Measurements from ENCODE around the gene CELF4.
"Not testable (repeated sequence)": the region's sequence is repeated elsewhere in the genome, so short reads cannot be mapped to it uniquely, and the experiment has no call there.

CELF4 gene

DNA sequence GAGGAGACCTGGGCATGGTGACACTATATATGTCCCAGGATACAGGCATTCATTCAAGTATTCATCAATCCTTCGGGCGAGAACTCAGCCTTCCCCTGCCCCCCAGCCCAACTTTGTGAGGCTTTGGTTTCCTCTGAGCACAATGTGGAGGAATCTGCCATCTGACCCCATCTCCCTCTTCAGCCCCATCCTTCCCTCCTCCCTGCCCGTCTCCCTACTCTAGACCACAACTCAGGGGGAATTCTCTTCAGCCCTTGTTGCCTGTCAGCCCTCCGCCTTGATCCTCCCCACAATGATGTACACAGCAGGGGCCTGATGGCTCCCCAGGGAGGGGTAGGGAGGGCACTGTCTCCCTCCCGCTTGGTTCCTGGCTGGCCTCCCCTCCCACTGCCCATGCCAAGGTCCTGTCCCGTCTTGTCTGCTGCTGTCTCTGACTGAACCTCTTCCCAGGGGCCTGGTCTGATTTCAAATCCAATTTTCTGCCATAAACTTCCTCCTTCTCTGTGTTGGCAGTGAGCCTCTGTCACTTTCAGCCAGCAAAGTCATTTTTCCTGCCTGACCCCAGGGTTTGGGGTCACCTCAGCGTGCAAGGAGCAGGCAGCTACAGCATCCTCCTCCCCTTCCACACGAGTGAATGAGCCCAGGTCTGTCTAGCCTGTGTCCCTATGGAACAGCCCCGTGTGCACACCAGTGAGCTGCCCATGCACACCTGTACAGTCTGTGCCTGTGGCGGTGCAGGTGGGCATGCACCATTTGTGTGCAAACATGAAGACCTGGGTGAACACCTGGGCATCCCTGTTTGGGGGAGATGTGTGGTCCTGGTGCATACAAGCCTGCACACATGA, 197.3 kb downstream of the CELF4 start:
- no peak overlapping the region for H3K9ac ChIP-seq (ENCODE audit: insufficient read length)
- H3K4me3 ChIP-seq, result no peak overlapping the region
- H3K27ac ChIP-seq, result no peak overlapping the region
- TF ChIP-seq EZH2 (IDR thresholded peaks at IDR 0.05), result no peak
- TF ChIP-seq FOXP2 (optimal IDR thresholded peaks at IDR 0.05; ENCODE audit: control extremely low read depth, extremely low read length, insufficient read depth), result no peak
- TF ChIP-seq POLR2AphosphoS5 (IDR thresholded peaks at IDR 0.05; ENCODE audit: borderline replicate concordance, low read depth, low read length), result no peak
- DNase-seq (ENCODE audit: low read depth, low spot score), result no peak
- H3K9me3 ChIP-seq (ENCODE audit: low read depth, low read length), result no peaks in the 10 kb centered on the region
- no peaks in the 10 kb centered on the region for H3K36me3 ChIP-seq (ENCODE audit: insufficient read depth, low read length)

- H3K4me3 ChIP-seq, result no peak overlapping the region
- no peak for DNase-seq (ENCODE audit: low read depth, low spot score)
Measured at GRCh38 chr18:37364237-37364636, 201.4 kb downstream of the CELF4 start.

DNA sequence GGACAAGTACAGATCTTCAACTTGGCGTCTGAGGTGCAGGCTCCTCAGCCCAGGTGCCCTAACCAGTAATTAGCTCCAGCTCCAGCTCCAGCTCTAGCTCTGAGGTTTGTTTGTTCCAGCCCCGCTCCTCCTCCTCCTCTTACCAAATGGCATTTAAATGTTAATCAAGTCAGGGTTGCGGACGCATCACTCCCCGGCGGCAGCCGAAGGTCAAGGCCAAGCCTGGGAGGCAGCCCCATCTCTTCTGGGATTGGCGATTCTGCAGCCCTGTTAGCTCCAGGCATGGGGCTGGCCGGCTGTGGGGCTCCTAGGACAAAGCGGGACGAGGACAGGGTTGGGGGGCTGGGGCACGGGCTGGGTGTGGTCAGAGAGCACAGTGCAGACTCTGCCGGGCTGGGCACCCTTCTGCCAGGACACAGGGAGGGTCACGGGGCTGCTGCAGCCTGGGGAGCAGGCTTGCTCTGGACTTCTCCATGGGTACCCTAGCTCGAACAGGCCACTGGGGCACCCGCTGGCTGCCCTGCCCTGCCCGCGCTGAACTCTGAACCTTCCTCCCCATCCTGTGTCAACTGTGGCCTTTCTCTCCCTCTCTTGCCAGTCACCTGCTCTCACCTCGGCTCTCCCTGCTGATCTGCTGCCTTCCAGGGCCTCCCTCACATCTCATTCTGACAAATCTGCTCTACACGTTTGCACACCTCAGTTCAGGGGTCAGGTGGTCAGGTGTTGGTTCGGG, 203.3 kb downstream of the CELF4 start:
- TF ChIP-seq POLR2AphosphoS5 (IDR thresholded peaks at IDR 0.05; ENCODE audit: borderline replicate concordance, low read depth, low read length) (no peak), FOXP2 (optimal IDR thresholded peaks at IDR 0.05; ENCODE audit: control extremely low read depth, extremely low read length, insufficient read depth) (no peak), EZH2 (IDR thresholded peaks at IDR 0.05) (no peak)
- DNase-seq (ENCODE audit: low read depth, low spot score), result no peak

More at GRCh38 chr18:37364237-37364636, 201.4 kb downstream of the CELF4 start:
- Histone ChIP-seq H3K9ac (ENCODE audit: insufficient read length) (no peak overlapping the region), H3K9me3 (ENCODE audit: low read depth, low read length) (no peaks in the 10 kb centered on the region), H3K27ac (no peak overlapping the region), H3K36me3 (ENCODE audit: insufficient read depth, low read length) (no peaks in the 10 kb centered on the region)
- no peak for TF ChIP-seq FOXP2 (optimal IDR thresholded peaks at IDR 0.05; ENCODE audit: control extremely low read depth, extremely low read length, insufficient read depth)
- TF ChIP-seq EZH2 (IDR thresholded peaks at IDR 0.05), result no peak
- TF ChIP-seq POLR2AphosphoS5 (IDR thresholded peaks at IDR 0.05; ENCODE audit: borderline replicate concordance, low read depth, low read length), result no peak

GRCh38 chr18:37361335-37362157, 204.1 kb downstream of the CELF4 start:
- no peak for DNase-seq (ENCODE audit: low read depth, low spot score)
- H3K9ac ChIP-seq (ENCODE audit: insufficient read length), result no peak overlapping the region
- TF ChIP-seq POLR2AphosphoS5 (IDR thresholded peaks at IDR 0.05; ENCODE audit: borderline replicate concordance, low read depth, low read length), result no peak
- H3K4me3 ChIP-seq, result no peak overlapping the region
- H3K9me3 ChIP-seq (ENCODE audit: low read depth, low read length), result no peaks in the 10 kb centered on the region
- H3K36me3 ChIP-seq (ENCODE audit: insufficient read depth, low read length), result no peaks in the 10 kb centered on the region
- H3K27ac ChIP-seq, result no peak overlapping the region

More for the DNA sequence above, 203.3 kb downstream of the CELF4 start:
- Histone ChIP-seq H3K27ac (no peak overlapping the region), H3K4me3 (no peak overlapping the region), H3K36me3 (ENCODE audit: insufficient read depth, low read length) (no peaks in the 10 kb centered on the region), H3K9ac (ENCODE audit: insufficient read length) (no peak overlapping the region), H3K9me3 (ENCODE audit: low read depth, low read length) (no peaks in the 10 kb centered on the region)

DNA sequence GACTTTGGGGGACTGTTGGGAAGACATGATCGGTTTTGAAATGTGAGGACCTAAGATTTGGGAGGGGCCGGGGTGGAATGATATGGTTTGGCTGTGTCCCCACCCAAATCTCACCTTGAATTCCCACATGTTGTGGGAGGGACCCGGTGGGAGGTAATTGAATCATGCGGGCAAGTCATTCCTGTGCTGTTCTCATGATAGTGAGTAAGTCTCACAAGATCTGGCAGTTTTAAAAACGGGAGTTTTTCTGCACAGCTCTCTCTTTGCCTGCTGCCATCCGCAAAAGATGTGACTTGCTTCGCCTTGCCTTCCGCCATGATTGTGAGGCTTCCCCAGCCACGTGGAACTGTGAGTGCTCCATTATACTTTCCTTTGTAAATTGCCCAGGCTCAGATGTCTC, 207.5 kb downstream of the CELF4 start:
- H3K9me3 ChIP-seq (ENCODE audit: low read depth, low read length); H3K4me3 ChIP-seq; DNase-seq (ENCODE audit: low read depth, low spot score); H3K27ac ChIP-seq; H3K36me3 ChIP-seq (ENCODE audit: insufficient read depth, low read length); H3K9ac ChIP-seq (ENCODE audit: insufficient read length): not testable (repeated sequence)

GRCh38 chr18:37355772-37356171, 209.8 kb downstream of the CELF4 start:
- Histone ChIP-seq H3K9me3 (ENCODE audit: low read depth, low read length) (no peaks in the 10 kb centered on the region), H3K27ac (no peak overlapping the region), H3K36me3 (ENCODE audit: insufficient read depth, low read length) (no peaks in the 10 kb centered on the region), H3K9ac (ENCODE audit: insufficient read length) (no peak overlapping the region), H3K4me3 (no peak overlapping the region)
- TF ChIP-seq POLR2AphosphoS5 (IDR thresholded peaks at IDR 0.05; ENCODE audit: borderline replicate concordance, low read depth, low read length) (no peak), FOXP2 (optimal IDR thresholded peaks at IDR 0.05; ENCODE audit: control extremely low read depth, extremely low read length, insufficient read depth) (no peak), EZH2 (IDR thresholded peaks at IDR 0.05) (no peak)
- DNase-seq (ENCODE audit: low read depth, low spot score), result no peak

- Histone ChIP-seq H3K36me3 (ENCODE audit: insufficient read depth, low read length) (no peaks in the 10 kb centered on the region), H3K4me3 (no peak overlapping the region), H3K9ac (ENCODE audit: insufficient read length) (no peak overlapping the region), H3K27ac (no peak overlapping the region), H3K9me3 (ENCODE audit: low read depth, low read length) (no peaks in the 10 kb centered on the region)
- TF ChIP-seq EZH2 (IDR thresholded peaks at IDR 0.05), result no peak
- TF ChIP-seq POLR2AphosphoS5 (IDR thresholded peaks at IDR 0.05; ENCODE audit: borderline replicate concordance, low read depth, low read length), result no peak
- TF ChIP-seq FOXP2 (optimal IDR thresholded peaks at IDR 0.05; ENCODE audit: control extremely low read depth, extremely low read length, insufficient read depth), result no peak
- DNase-seq (ENCODE audit: low read depth, low spot score), result no peak
Measured at GRCh38 chr18:37351110-37351509, 214.5 kb downstream of the CELF4 start.

- Histone ChIP-seq H3K9me3 (ENCODE audit: low read depth, low read length) (no peaks in the 10 kb centered on the region), H3K36me3 (ENCODE audit: insufficient read depth, low read length) (no peaks in the 10 kb centered on the region), H3K27ac (no peak overlapping the region), H3K9ac (ENCODE audit: insufficient read length) (no peak overlapping the region), H3K4me3 (no peak overlapping the region)
- TF ChIP-seq POLR2AphosphoS5 (IDR thresholded peaks at IDR 0.05; ENCODE audit: borderline replicate concordance, low read depth, low read length) (no peak), EZH2 (IDR thresholded peaks at IDR 0.05) (no peak), FOXP2 (optimal IDR thresholded peaks at IDR 0.05; ENCODE audit: control extremely low read depth, extremely low read length, insufficient read depth) (no peak)
- no peak for DNase-seq (ENCODE audit: low read depth, low spot score)
Measured at GRCh38 chr18:37348729-37349128, 216.9 kb downstream of the CELF4 start.

Data from SK-N-MC (cell line).